ENCODE results near the gene IPP.

- TF ChIP-seq TAF1 (IDR thresholded peaks at IDR 0.05; ENCODE audit: borderline replicate concordance, low read depth, low read length) = no peak
- no peak for TF ChIP-seq POLR2A (IDR thresholded peaks at IDR 0.05; ENCODE audit: low read depth, low read length)
These were observed 3.0 kb upstream of the IPP start for GRCh38 chr1:45753248-45754037.

Measured in GM12892 (cell line).